MM.1S (cell line): ENCODE measurements around the gene DPCD.

Experiments
- DNase-seq: peaks from one replicate; pipeline ENCODE4 v3.0.0-alpha.2; 2015
- H2AFZ ChIP-seq: fragments of 300-600 bp; sonication (generic); 2 replicates; pipeline ENCODE4 v1.6.0; 2016; ENCODE audit warnings: antibody characterized with exemption, low read length
- H3F3A ChIP-seq: fragments of 300-600 bp; sonication (generic); 2 replicates; pipeline ENCODE4 v1.6.1; 2016; ENCODE audit warnings: mild to moderate bottlenecking, antibody characterized with exemption, low read length, moderate library complexity, mixed read lengths; ENCODE audit not compliant: insufficient read depth
- H3K27ac ChIP-seq: fragments of 300-600 bp; sonication (generic); 2 replicates; pipeline ENCODE4 v1.5.1; 2016; ENCODE audit warnings: mild to moderate bottlenecking, low read length
- H3K27me3 ChIP-seq: fragments of 300-600 bp; sonication (generic); replicated peaks from 2 replicates; pipeline ENCODE4 v1.6.0; 2016; ENCODE audit warnings: low read length; ENCODE audit not compliant: insufficient read depth
- H3K36me3 ChIP-seq: fragments of 300-600 bp; sonication (generic); replicated peaks from 2 replicates; pipeline ENCODE4 v1.6.1; 2016; ENCODE audit warnings: mild to moderate bottlenecking, low read length, mixed read lengths; ENCODE audit not compliant: insufficient read depth
- H3K4me1 ChIP-seq: fragments of 300-600 bp; sonication (generic); 2 replicates; pipeline ENCODE4 v1.6.1; 2016; ENCODE audit warnings: low read length, mixed read lengths
- H3K4me2 ChIP-seq: fragments of 300-600 bp; sonication (generic); 2 replicates; pipeline ENCODE4 v1.6.0; 2016; ENCODE audit warnings: low read depth, low read length
- H3K4me3 ChIP-seq: fragments of 300-600 bp; sonication (generic); 2 replicates; pipeline ENCODE4 v1.5.1; 2016; ENCODE audit warnings: low read length, mixed read lengths
- H3K79me2 ChIP-seq: fragments of 300-600 bp; sonication (generic); 2 replicates; pipeline ENCODE4 v1.6.1; 2016; ENCODE audit warnings: mixed run types, low read length, mixed read lengths
- H3K9ac ChIP-seq: fragments of 300-600 bp; sonication (generic); 2 replicates; pipeline ENCODE4 v1.6.1; 2016; ENCODE audit warnings: low read length, mixed read lengths
- H3K9me2 ChIP-seq: fragments of 300-600 bp; sonication (generic); replicated peaks from 2 replicates; pipeline ENCODE4 v1.6.1; 2016; ENCODE audit warnings: mild to moderate bottlenecking, low read length, mixed read lengths; ENCODE audit not compliant: insufficient read depth
- H3K9me3 ChIP-seq: fragments of 300-600 bp; sonication (generic); replicated peaks from 2 replicates; pipeline ENCODE4 v1.6.1; 2016; ENCODE audit warnings: mild to moderate bottlenecking, low read length, mixed read lengths; ENCODE audit not compliant: insufficient read depth
- H4K20me1 ChIP-seq: fragments of 300-600 bp; sonication (generic); 2 replicates; pipeline ENCODE4 v1.6.1; 2016; ENCODE audit warnings: mild to moderate bottlenecking, low read length, moderate library complexity, mixed read lengths; ENCODE audit not compliant: insufficient read depth
- EZH2 ChIP-seq: fragments of 300-600 bp; sonication (generic); optimal IDR thresholded peaks from 2 replicates; pipeline ENCODE3; 2017; ENCODE audit warnings: low read depth, mild to moderate bottlenecking, antibody characterized with exemption, low read length, mixed read lengths
- EZH2phosphoT487 ChIP-seq: fragments of 300-600 bp; sonication (generic); IDR thresholded peaks from 2 replicates; pipeline ENCODE4 v1.6.1; 2018; ENCODE audit warnings: antibody characterized with exemption, low read length
- TF ChIP-seq, protein P1 (sequence below): fragments of 300-600 bp; sonication (generic); IDR thresholded peaks from 2 replicates; pipeline ENCODE4 v1.5.1; 2016; ENCODE audit warnings: antibody characterized with exemption, low read length, mixed read lengths

DPCD gene

DNA sequence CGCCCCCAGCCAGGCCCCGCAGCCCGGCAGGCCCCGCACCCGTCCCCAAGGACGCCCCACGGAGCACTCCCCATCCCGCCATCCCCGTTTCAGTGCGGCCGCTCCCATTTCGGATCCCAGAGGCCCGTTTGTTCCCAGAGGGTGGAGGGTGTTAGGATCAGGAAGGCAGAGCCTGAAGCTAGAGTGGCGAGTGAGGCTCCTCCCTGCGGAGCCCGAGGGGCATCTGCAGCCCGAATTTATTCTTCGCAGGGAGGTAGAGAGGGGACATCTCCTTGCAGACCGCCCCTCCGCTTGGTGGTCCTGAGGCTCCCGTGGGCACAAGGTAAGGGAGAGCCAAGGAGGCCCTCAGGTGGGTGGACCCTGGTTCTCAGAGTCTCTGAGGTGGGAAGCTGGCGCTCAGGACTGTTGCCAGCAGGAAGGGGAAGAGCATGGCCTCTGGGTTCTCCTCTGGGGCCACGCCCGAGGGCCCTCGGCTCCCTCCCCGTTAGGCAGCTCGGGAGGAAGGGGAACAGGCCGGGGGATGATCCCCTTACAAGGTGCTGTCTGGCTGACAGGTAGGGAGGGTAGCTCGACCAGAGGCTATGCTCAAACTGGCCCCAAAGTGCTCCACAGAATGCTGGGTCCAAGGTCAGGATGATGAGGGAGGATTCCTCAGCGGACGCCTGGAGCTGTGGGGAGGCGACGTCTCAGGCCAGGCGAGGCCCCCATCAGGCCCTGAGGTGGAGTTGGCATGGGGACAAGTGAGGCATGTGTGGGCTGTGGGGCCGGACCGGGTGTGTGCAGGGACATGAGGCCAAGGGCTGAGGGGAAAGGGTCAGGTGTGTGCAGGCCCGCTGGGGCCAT, 17.5 kb upstream of the DPCD start:
- peak overlapping the region; percentile 99 for H3K4me2 ChIP-seq
- no peaks in the 10 kb centered on the region for H3K9me2 ChIP-seq
- H4K20me1 ChIP-seq, result no peaks in the 10 kb centered on the region
- peak overlapping the region; percentile 99 for H2AFZ ChIP-seq
- no peaks in the 10 kb centered on the region for H3K4me1 ChIP-seq
- H3K79me2 ChIP-seq, result no peaks in the 10 kb centered on the region
- H3F3A ChIP-seq, result no peaks in the 10 kb centered on the region
- peaks cover 3% of the 10 kb centered on the region; the same call in 1 of the 2 replicates for H3K27me3 ChIP-seq
- H3K9ac ChIP-seq, result peak overlapping the region; percentile 58; the same call in 1 of the 2 replicates
- no peaks in the 10 kb centered on the region for H3K36me3 ChIP-seq
- H3K9me3 ChIP-seq, result no peaks in the 10 kb centered on the region
- peak overlapping the region; percentile 88 for H3K4me3 ChIP-seq
- TF ChIP-seq EZH2 (no peak), EZH2phosphoT487 (no peak)
- TF ChIP-seq, protein P1, sequence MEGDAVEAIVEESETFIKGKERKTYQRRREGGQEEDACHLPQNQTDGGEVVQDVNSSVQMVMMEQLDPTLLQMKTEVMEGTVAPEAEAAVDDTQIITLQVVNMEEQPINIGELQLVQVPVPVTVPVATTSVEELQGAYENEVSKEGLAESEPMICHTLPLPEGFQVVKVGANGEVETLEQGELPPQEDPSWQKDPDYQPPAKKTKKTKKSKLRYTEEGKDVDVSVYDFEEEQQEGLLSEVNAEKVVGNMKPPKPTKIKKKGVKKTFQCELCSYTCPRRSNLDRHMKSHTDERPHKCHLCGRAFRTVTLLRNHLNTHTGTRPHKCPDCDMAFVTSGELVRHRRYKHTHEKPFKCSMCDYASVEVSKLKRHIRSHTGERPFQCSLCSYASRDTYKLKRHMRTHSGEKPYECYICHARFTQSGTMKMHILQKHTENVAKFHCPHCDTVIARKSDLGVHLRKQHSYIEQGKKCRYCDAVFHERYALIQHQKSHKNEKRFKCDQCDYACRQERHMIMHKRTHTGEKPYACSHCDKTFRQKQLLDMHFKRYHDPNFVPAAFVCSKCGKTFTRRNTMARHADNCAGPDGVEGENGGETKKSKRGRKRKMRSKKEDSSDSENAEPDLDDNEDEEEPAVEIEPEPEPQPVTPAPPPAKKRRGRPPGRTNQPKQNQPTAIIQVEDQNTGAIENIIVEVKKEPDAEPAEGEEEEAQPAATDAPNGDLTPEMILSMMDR, result no peak
- H3K27ac ChIP-seq, result no peak overlapping the region
- DNase-seq, result no peak

DNA sequence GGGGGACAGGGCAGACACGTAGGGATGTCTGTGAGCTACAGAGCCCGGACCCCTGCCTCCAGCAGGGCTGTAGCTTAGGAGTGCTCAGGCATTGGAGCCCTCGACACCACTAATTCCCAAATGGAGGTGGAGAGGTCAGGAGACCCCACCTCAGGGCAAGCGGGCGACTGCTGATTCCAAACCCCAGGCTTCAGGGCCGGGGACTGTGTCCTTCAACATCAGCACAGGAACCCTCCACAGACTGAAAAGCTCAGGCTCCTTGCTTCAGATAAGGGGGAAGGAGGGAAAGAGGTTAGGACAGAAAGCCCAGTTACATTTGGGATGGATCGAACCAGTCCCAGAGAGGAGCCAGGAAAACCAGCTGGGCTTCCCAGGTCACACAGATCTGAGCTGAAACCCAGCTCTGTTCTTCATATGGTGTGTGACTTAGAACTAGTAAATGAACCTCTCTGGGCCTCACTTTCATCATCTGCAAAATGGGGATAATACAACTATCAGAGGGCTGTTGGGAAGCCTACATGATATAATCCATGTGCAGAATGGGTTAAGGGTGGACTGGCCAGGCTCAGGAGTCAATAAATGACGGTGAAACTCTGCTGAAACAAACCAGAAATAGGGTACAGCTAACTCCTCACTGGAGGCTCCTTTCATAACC, 16.7 kb upstream of the DPCD start:
- Histone ChIP-seq H3F3A (no peaks in the 10 kb centered on the region), H4K20me1 (no peaks in the 10 kb centered on the region), H3K27me3 (peaks cover 3% of the 10 kb centered on the region; the same call in 1 of the 2 replicates), H3K36me3 (no peaks in the 10 kb centered on the region), H3K9me3 (no peaks in the 10 kb centered on the region), H3K79me2 (no peaks in the 10 kb centered on the region), H3K4me3 (no peak overlapping the region), H2AFZ (no peak overlapping the region), H3K9me2 (no peaks in the 10 kb centered on the region), H3K4me1 (no peaks in the 10 kb centered on the region), H3K27ac (no peak overlapping the region), H3K9ac (no peak overlapping the region), H3K4me2 (no peak overlapping the region)
- no peak for DNase-seq
- TF ChIP-seq EZH2 (no peak), EZH2phosphoT487 (no peak)
- TF ChIP-seq, protein P1, result no peak

DNA sequence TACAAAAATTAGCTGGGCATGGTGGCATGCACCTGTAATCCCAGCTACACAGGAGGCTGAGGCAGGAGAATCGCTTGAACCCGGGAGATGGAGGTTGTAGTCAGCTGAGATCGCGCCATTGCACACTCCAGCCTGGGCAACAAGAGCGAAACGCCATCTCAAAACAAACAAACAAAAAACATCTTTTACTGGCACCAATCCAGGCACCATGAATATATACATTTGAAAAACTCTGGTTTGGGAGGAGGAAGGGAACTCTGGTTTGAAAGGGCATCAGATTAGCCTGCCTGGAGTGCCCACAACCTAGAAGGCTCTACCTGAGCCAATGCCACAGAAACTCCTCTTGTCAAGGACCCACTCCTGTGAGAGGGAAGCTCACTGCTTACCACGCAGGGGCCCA, 16.0 kb upstream of the DPCD start:
- Histone ChIP-seq H3K27me3 (peaks cover 3% of the 10 kb centered on the region; the same call in 1 of the 2 replicates), H3K79me2 (no peaks in the 10 kb centered on the region), H3K9me2 (no peaks in the 10 kb centered on the region), H3K27ac (no peak overlapping the region), H3K4me3 (no peak overlapping the region), H3K9me3 (no peaks in the 10 kb centered on the region), H3K4me1 (no peaks in the 10 kb centered on the region), H3F3A (no peaks in the 10 kb centered on the region), H3K9ac (no peak overlapping the region), H4K20me1 (no peaks in the 10 kb centered on the region), H3K36me3 (no peaks in the 10 kb centered on the region), H2AFZ (no peak overlapping the region), H3K4me2 (no peak overlapping the region)
- TF ChIP-seq, protein P1, result no peak
- no peak for TF ChIP-seq EZH2phosphoT487
- TF ChIP-seq EZH2, result no peak
- DNase-seq, result no peak
